K562 (cell line): ENCODE measurements around the gene IBTK. TPM values are rescaled to one million over a fixed set of nuclear protein-coding genes. Genes with fewer than 3 reads are reported as not detected.

Source experiments
- ARID4B ChIP-seq: sonication (generic); formaldehyde crosslinking; IDR thresholded peaks from 2 replicates; pipeline ENCODE4 v1.8.0; 2022; ENCODE audit warnings: mild to moderate bottlenecking, missing genetic modification reagents
- HDGF ChIP-seq: fragments of 450-650 bp; IDR thresholded peaks from 2 replicates; pipeline ENCODE4 v1.6.1; 2016
- KLF10 ChIP-seq: fragments of 250-450 bp; sonication (Bioruptor Pico); IDR thresholded peaks from 2 replicates; pipeline ENCODE4 v1.6.1; 2021; ENCODE audit warnings: matching md5 sums
- KLF16 ChIP-seq: IDR thresholded peaks from 2 replicates; pipeline ENCODE4 v1.6.1; 2016; ENCODE audit warnings: antibody characterized with exemption
- LCOR ChIP-seq: sonication (generic); formaldehyde crosslinking; IDR thresholded peaks from 2 replicates; pipeline ENCODE4 v1.8.0; 2022; ENCODE audit warnings: mild to moderate bottlenecking, missing genetic modification reagents
- PTRF ChIP-seq: fragments of 450-650 bp; IDR thresholded peaks from 2 replicates; pipeline ENCODE4 v1.6.1; 2016; ENCODE audit warnings: mild to moderate bottlenecking, missing genetic modification characterization, missing compliant biosample characterization
- SMAD2 ChIP-seq: fragments of 150-350 bp; IDR thresholded peaks from 2 replicates; pipeline ENCODE4 v1.6.1; 2014; ENCODE audit warnings: low read depth, mild to moderate bottlenecking, low read length
- STAG1 ChIP-seq: sonication (generic); formaldehyde crosslinking; IDR thresholded peaks from 2 replicates; pipeline ENCODE4 v1.5.0; 2020; ENCODE audit warnings: missing genetic modification reagents, borderline replicate concordance
- ZBTB26 ChIP-seq: fragments of 450-650 bp; formaldehyde crosslinking; IDR thresholded peaks from 2 replicates; pipeline ENCODE4 v1.4.0; 2022; ENCODE audit warnings: missing genetic modification characterization
- ZC3H8 ChIP-seq: fragments of 450-650 bp; IDR thresholded peaks from 2 replicates; pipeline ENCODE4 v1.6.1; 2017
- ZNF274 ChIP-seq: IDR thresholded peaks from 2 replicates; pipeline ENCODE4 v1.6.1; 2011; ENCODE audit warnings: low read depth, mild to moderate bottlenecking, low read length, moderate library complexity, borderline replicate concordance
- ZNF507 ChIP-seq: conservative IDR thresholded peaks from 2 replicates; pipeline ENCODE4 v1.6.1; 2017; ENCODE audit warnings: missing genetic modification characterization, missing compliant biosample characterization
- polyA plus RNA-seq, 8 experiments: library from polyadenylated mRNA; depleted of rRNA in 4 of 8; stranded (reverse) in 5 of 8; unstranded in 3 of 8; fragments of >200 nt; fragmentation: Nextera tagmentation in 2 of 8; fragmentation: Illumina TruSeq in 1 of 8; extraction: Ambion mirVana in 2 of 8; extraction: Trizol in 1 of 8; gene quantifications; 2 replicates each; pipeline versions ENCODE4 v1.2.1 to v1.2.3, GENCODE V29; 2011 to 2014; ENCODE audit warnings: inconsistent platforms in 1 of 8, missing spikeins in 1 of 8
- total RNA-seq, 7 experiments: library from RNA; depleted of rRNA in 6 of 7; stranded (reverse); fragments of >200 nt in 6 of 7; fragmentation: Illumina TruSeq in 2 of 7; extraction: Trizol in 2 of 7; gene quantifications; 2 replicates each; pipeline versions ENCODE4 v1.2.1 to v1.2.3, GENCODE V29; 2011 to 2021; ENCODE audit warnings: low replicate concordance in 1 of 7
- TF ChIP-seq, protein P1 (sequence below): fragments of 450-650 bp; IDR thresholded peaks from 2 replicates; pipeline ENCODE4 v1.6.1; 2016; ENCODE audit warnings: mild to moderate bottlenecking
- TF ChIP-seq, protein P2 (sequence below): fragments of 450-650 bp; IDR thresholded peaks from one replicate; pipeline ENCODE4 v1.6.1; 2018; ENCODE audit warnings: mild to moderate bottlenecking, moderate library complexity; ENCODE audit not compliant: partially characterized antibody
- TF ChIP-seq, protein P3 (sequence below): fragments of 450-650 bp; IDR thresholded peaks from 2 replicates; pipeline ENCODE4 v1.6.1; 2016; ENCODE audit warnings: borderline replicate concordance
- TF ChIP-seq, protein P4 (sequence below): fragments of 250-450 bp; sonication (Bioruptor Pico); IDR thresholded peaks from 2 replicates; pipeline ENCODE4 v1.8.0; 2022; ENCODE audit warnings: moderate library complexity, mild to moderate bottlenecking, inconsistent platforms

Gene IBTK
- total and polyA plus RNA-seq, 9 of the 15 experiments (the other 6 are each of a cell fraction or from before 2014, with no cell fraction given): 13.2 to 36.4 (median 21.8) TPM

DNA sequence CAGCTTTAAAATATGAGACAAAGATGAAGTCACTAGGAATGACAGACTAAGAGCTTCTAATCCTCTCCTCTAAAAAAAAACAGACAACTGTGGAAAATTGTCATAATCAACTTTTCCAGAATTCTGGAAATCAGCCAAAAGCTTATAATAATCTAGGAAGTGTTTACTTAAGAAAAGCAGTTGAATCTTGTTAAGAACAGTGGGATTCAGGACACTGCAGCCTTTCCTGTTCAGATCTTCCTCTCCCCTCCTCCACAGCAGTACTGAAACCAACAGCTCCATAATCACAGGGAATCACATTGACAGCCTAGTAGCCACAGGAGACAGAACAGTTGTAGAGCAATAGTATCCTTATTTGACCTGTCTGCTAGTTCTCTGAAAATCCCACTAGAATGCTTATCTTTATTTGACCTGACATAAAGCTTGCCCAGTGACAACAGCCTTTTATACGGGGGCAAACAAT is 41.6 kb downstream of the IBTK start (continued):
- TF ChIP-seq ARID4B (no peak), KLF10 (CRISPR knock-in tag) (no peak), HDGF (no peak), ZBTB26 (CRISPR knock-in tag) (no peak), STAG1 (no peak), LCOR (CRISPR knock-in tag) (no peak), ZC3H8 (no peak), KLF16 (peak; percentile 60), ZNF507 (tag) (no peak), PTRF (tag) (no peak), SMAD2 (no peak), ZNF274 (no peak)
- TF ChIP-seq, protein P1, sequence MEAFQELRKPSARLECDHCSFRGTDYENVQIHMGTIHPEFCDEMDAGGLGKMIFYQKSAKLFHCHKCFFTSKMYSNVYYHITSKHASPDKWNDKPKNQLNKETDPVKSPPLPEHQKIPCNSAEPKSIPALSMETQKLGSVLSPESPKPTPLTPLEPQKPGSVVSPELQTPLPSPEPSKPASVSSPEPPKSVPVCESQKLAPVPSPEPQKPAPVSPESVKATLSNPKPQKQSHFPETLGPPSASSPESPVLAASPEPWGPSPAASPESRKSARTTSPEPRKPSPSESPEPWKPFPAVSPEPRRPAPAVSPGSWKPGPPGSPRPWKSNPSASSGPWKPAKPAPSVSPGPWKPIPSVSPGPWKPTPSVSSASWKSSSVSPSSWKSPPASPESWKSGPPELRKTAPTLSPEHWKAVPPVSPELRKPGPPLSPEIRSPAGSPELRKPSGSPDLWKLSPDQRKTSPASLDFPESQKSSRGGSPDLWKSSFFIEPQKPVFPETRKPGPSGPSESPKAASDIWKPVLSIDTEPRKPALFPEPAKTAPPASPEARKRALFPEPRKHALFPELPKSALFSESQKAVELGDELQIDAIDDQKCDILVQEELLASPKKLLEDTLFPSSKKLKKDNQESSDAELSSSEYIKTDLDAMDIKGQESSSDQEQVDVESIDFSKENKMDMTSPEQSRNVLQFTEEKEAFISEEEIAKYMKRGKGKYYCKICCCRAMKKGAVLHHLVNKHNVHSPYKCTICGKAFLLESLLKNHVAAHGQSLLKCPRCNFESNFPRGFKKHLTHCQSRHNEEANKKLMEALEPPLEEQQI: 0 out of 2 replicates have a peak, but pooled peaks have one; percentile 55
- TF ChIP-seq, protein P2, sequence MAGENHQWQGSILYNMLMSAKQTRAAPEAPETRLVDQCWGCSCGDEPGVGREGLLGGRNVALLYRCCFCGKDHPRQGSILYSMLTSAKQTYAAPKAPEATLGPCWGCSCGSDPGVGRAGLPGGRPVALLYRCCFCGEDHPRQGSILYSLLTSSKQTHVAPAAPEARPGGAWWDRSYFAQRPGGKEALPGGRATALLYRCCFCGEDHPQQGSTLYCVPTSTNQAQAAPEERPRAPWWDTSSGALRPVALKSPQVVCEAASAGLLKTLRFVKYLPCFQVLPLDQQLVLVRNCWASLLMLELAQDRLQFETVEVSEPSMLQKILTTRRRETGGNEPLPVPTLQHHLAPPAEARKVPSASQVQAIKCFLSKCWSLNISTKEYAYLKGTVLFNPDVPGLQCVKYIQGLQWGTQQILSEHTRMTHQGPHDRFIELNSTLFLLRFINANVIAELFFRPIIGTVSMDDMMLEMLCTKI: no peak
- TF ChIP-seq, protein P3, sequence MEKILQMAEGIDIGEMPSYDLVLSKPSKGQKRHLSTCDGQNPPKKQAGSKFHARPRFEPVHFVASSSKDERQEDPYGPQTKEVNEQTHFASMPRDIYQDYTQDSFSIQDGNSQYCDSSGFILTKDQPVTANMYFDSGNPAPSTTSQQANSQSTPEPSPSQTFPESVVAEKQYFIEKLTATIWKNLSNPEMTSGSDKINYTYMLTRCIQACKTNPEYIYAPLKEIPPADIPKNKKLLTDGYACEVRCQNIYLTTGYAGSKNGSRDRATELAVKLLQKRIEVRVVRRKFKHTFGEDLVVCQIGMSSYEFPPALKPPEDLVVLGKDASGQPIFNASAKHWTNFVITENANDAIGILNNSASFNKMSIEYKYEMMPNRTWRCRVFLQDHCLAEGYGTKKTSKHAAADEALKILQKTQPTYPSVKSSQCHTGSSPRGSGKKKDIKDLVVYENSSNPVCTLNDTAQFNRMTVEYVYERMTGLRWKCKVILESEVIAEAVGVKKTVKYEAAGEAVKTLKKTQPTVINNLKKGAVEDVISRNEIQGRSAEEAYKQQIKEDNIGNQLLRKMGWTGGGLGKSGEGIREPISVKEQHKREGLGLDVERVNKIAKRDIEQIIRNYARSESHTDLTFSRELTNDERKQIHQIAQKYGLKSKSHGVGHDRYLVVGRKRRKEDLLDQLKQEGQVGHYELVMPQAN: no peak
- TF ChIP-seq, protein P4, sequence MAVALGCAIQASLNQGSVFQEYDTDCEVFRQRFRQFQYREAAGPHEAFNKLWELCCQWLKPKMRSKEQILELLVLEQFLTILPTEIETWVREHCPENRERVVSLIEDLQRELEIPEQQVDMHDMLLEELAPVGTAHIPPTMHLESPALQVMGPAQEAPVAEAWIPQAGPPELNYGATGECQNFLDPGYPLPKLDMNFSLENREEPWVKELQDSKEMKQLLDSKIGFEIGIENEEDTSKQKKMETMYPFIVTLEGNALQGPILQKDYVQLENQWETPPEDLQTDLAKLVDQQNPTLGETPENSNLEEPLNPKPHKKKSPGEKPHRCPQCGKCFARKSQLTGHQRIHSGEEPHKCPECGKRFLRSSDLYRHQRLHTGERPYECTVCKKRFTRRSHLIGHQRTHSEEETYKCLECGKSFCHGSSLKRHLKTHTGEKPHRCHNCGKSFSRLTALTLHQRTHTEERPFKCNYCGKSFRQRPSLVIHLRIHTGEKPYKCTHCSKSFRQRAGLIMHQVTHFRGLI: no peak
